CD4-positive, alpha-beta T cell (primary cell): ENCODE results near the gene SPDEF. TPM values are rescaled to one million over a fixed set of nuclear protein-coding genes. Genes with fewer than 3 reads are reported as not detected.

Source experiments
- ATAC-seq: fragments of 200-7000 bp; cut with Tn5 transposase; one replicate; pipeline ENCODE4 v1.10.0; 2022; ENCODE audit warnings: mild to moderate bottlenecking; ENCODE audit not compliant: poor library complexity
- CTCF ChIA-PET: fragments of 350-600 bp; sonication (Branson Sonifier 250); formaldehyde crosslinking; loops from one replicate; lab custom pipeline; 2021; ENCODE audit warnings: antibody characterized with exemption, inconsistent platforms; lab: Charles Lee
- POLR2A ChIA-PET: fragments of 350-600 bp; sonication (Branson Sonifier 250); formaldehyde crosslinking; loops from one replicate; lab custom pipeline; 2021; ENCODE audit warnings: antibody characterized with exemption, inconsistent platforms; lab: Charles Lee
- DNase-seq, 14 experiments: peaks; one replicate each; pipeline ENCODE4 v3.0.0-alpha.2; 2013 to 2020; ENCODE audit warnings: mixed read lengths in 2 of 14
- H3K27ac ChIP-seq, 2 donors: one replicate each; pipeline versions ENCODE4 v1.5.1 to v1.7.0; 2013; ENCODE audit warnings: low read length in 2 of 2, low read depth in 1 of 2, mild to moderate bottlenecking in 1 of 2
- H3K27me3 ChIP-seq, 2 experiments: 1 replicate in 1 of 2; 2 replicates in 1 of 2; pipeline versions ENCODE4 v1.6.1 to v1.7.0; 2013; ENCODE audit warnings: low read length in 2 of 2, control low read depth in 1 of 2, mild to moderate bottlenecking in 1 of 2, moderate library complexity in 1 of 2; ENCODE audit not compliant: insufficient read depth in 2 of 2, control insufficient read depth in 1 of 2
- H3K36me3 ChIP-seq: one replicate; pipeline ENCODE4 v1.6.1; 2013; ENCODE audit warnings: low read length, control low read depth; ENCODE audit not compliant: insufficient read depth
- H3K4me1 ChIP-seq: one replicate; pipeline ENCODE4 v1.6.1; 2013; ENCODE audit warnings: low read length, control low read depth; ENCODE audit not compliant: insufficient read depth
- H3K4me3 ChIP-seq: one replicate; pipeline ENCODE4 v1.5.1; 2013; ENCODE audit warnings: mild to moderate bottlenecking, low read length, moderate library complexity
- H3K9me3 ChIP-seq, 2 experiments: 1 replicate in 1 of 2; 2 replicates in 1 of 2; pipeline versions ENCODE4 v1.6.1 to v1.7.0; 2013; ENCODE audit warnings: low read length in 2 of 2, mild to moderate bottlenecking in 2 of 2, control low read depth in 1 of 2, moderate library complexity in 1 of 2; ENCODE audit not compliant: control insufficient read depth in 1 of 2, insufficient read depth in 1 of 2
- H3K27ac Mint-ChIP-seq: one replicate; pipeline ENCODE4 v1.8.0; 2020; ENCODE audit warnings: mixed read lengths
- H3K27me3 Mint-ChIP-seq: one replicate; pipeline ENCODE4 v1.8.0; 2021; ENCODE audit warnings: mixed read lengths
- H3K36me3 Mint-ChIP-seq: one replicate; pipeline ENCODE4 v1.8.0; 2021; ENCODE audit warnings: low read depth, mixed read lengths
- H3K4me1 Mint-ChIP-seq: one replicate; pipeline ENCODE4 v1.8.0; 2021; ENCODE audit warnings: low read depth, mixed read lengths
- H3K4me3 Mint-ChIP-seq: one replicate; pipeline ENCODE4 v1.8.0; 2020; ENCODE audit warnings: mild to moderate bottlenecking, mixed read lengths
- H3K9me3 Mint-ChIP-seq: one replicate; pipeline ENCODE4 v1.8.0; 2020; ENCODE audit warnings: mixed read lengths
- intact Hi-C, 2 experiments: fragments of 100-400 bp; cut with DNase I in 1 of 2; cut with micrococcal nuclease in 1 of 2; formaldehyde crosslinking; loops; one replicate each; pipeline versions ENCODE4 v1.15.1 to v1.9.0; 2023 to 2025; cut with DNase I, micrococcal nuclease
- total RNA-seq, 174 experiments: library from RNA in 2 of 174; stranded (reverse) in 2 of 174; gene quantifications; one replicate each; pipeline ENCODE4 v1.2.3 and lab custom pipeline; 2021 to 2026
- TF ChIP-seq, protein P1 (sequence below): fragments of 200-600 bp; IDR thresholded peaks from one replicate; pipeline ENCODE4 v1.8.0; 2022; ENCODE audit warnings: antibody characterized with exemption, mild to moderate bottlenecking

SPDEF gene
- total RNA-seq, 2 experiments from 2014 or later: 0.17 to 0.36 TPM

DNA sequence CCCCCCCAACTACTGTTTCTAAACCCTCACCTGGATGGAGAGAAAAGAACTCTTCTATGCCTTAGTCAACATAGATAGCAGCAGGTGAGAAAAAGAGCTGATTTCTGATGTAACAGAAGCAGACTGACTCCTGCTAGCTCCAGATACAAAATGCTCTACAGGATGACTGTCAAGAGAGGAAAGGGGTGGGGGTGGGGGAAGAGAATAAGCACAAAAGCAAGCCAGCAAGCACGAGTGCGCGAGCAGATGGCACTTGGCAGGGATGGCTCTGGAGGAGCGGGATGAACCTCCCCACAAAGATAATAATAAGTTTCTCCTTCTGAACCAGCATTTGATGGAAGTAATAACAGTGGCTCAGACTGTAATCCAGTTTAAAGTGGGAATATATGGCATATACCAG, 45.6 kb upstream of the SPDEF start:
- no peak for DNase-seq
- Mint-ChIP-seq H3K27ac (no peak overlapping the region), H3K4me3 (no peak overlapping the region), H3K27me3 (no peaks in the 10 kb centered on the region), H3K36me3 (peaks cover 68% of the 10 kb centered on the region), H3K9me3 (no peaks in the 10 kb centered on the region), H3K4me1 (peaks cover 45% of the 10 kb centered on the region)
- Histone ChIP-seq H3K4me3 (no peak overlapping the region), H3K27ac (no peak overlapping the region), H3K36me3 (peaks cover 45% of the 10 kb centered on the region), H3K9me3 (no peaks in the 10 kb centered on the region), H3K27me3 (no peaks in the 10 kb centered on the region), H3K4me1 (no peaks in the 10 kb centered on the region)
- POLR2A ChIA-PET: no interaction called here
- intact Hi-C loops: no loop called here
- ATAC-seq: no peak
- CTCF ChIA-PET: no interaction called here
- TF ChIP-seq, protein P1, sequence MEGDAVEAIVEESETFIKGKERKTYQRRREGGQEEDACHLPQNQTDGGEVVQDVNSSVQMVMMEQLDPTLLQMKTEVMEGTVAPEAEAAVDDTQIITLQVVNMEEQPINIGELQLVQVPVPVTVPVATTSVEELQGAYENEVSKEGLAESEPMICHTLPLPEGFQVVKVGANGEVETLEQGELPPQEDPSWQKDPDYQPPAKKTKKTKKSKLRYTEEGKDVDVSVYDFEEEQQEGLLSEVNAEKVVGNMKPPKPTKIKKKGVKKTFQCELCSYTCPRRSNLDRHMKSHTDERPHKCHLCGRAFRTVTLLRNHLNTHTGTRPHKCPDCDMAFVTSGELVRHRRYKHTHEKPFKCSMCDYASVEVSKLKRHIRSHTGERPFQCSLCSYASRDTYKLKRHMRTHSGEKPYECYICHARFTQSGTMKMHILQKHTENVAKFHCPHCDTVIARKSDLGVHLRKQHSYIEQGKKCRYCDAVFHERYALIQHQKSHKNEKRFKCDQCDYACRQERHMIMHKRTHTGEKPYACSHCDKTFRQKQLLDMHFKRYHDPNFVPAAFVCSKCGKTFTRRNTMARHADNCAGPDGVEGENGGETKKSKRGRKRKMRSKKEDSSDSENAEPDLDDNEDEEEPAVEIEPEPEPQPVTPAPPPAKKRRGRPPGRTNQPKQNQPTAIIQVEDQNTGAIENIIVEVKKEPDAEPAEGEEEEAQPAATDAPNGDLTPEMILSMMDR: no peak

DNA sequence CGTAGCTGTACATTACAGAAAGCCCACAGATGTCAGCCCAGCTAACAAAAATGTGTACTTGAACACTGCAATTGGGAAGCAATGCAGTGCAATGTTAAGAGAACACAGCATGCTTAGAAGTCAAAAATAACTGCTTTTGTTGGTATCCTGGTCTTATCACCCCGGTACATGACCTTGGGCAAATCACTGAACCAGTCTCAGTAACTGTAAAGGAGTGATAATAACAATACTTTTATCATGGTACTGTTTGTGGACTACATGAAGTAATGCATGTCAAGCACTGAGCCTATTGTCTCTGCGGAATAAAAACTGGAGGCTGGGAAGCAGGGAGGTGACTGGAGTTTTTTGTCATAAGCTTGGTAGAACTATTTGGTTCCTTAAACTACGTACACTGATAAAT, 44.7 kb upstream of the SPDEF start:
- no peaks in the 10 kb centered on the region for H3K9me3 ChIP-seq
- no peaks in the 10 kb centered on the region for H3K4me1 ChIP-seq
- H3K36me3 Mint-ChIP-seq: peaks cover 62% of the 10 kb centered on the region
- ATAC-seq: no peak
- H3K27ac Mint-ChIP-seq: no peak overlapping the region
- POLR2A ChIA-PET: interaction anchor here (1.5 kb wide), 1 partner anchor 73 kb away, joined by 3 read pairs; no protein-coding TSS in a partner anchor
- H3K27me3 ChIP-seq: no peaks in the 10 kb centered on the region
- H3K4me3 ChIP-seq: no peak overlapping the region
- H3K4me1 Mint-ChIP-seq: peaks cover 48% of the 10 kb centered on the region
- TF ChIP-seq, protein P1: no peak
- intact Hi-C loops: no loop called here
- H3K27ac ChIP-seq: no peak overlapping the region
- H3K36me3 ChIP-seq: peaks cover 37% of the 10 kb centered on the region
- CTCF ChIA-PET: interaction anchor here (1.4 kb wide), 1 partner anchor 9 kb away, joined by 4 read pairs; no protein-coding TSS in a partner anchor
- DNase-seq: no peak
- H3K9me3 Mint-ChIP-seq: no peaks in the 10 kb centered on the region
- no peaks in the 10 kb centered on the region for H3K27me3 Mint-ChIP-seq
- no peak overlapping the region for H3K4me3 Mint-ChIP-seq

GRCh38 chr6:34600101-34600500, 44.0 kb upstream of the SPDEF start:
- TF ChIP-seq, protein P1: no peak
- H3K27me3 Mint-ChIP-seq: no peaks in the 10 kb centered on the region
- no peaks in the 10 kb centered on the region for H3K9me3 Mint-ChIP-seq
- H3K9me3 ChIP-seq: no peaks in the 10 kb centered on the region
- intact Hi-C loops: no loop called here
- H3K36me3 Mint-ChIP-seq: peaks cover 62% of the 10 kb centered on the region
- H3K4me1 Mint-ChIP-seq: peaks cover 52% of the 10 kb centered on the region
- no peaks in the 10 kb centered on the region for H3K4me1 ChIP-seq
- H3K27me3 ChIP-seq: no peaks in the 10 kb centered on the region
- H3K27ac Mint-ChIP-seq: no peak overlapping the region
- ATAC-seq: no peak
- peaks cover 34% of the 10 kb centered on the region for H3K36me3 ChIP-seq
- POLR2A ChIA-PET: interaction anchor here (1.5 kb wide), 1 partner anchor 72 kb away, joined by 3 read pairs; no protein-coding TSS in a partner anchor
- no peak overlapping the region for H3K4me3 ChIP-seq
- H3K27ac ChIP-seq: no peak overlapping the region
- DNase-seq: no peak
- CTCF ChIA-PET: interaction anchor here (1.4 kb wide), 1 partner anchor 9 kb away, joined by 4 read pairs; no protein-coding TSS in a partner anchor
- no peak overlapping the region for H3K4me3 Mint-ChIP-seq
